HUES6 (cell line): ENCODE measurements around the gene LMAN1.

Experiments
- H3K27ac ChIP-seq: 2 replicates; pipeline ENCODE4 v1.7.0; 2013; ENCODE audit warnings: low read depth, mild to moderate bottlenecking, low read length, inconsistent platforms
- H3K27me3 ChIP-seq: 2 replicates; pipeline ENCODE4 v1.6.1; 2013; ENCODE audit warnings: low read length; ENCODE audit not compliant: control insufficient read depth, insufficient read depth
- H3K36me3 ChIP-seq: 2 replicates; pipeline ENCODE4 v1.6.1; 2013; ENCODE audit warnings: low read length; ENCODE audit not compliant: control insufficient read depth, insufficient read depth
- H3K4me1 ChIP-seq: 2 replicates; pipeline ENCODE4 v1.6.1; 2013; ENCODE audit warnings: low read length; ENCODE audit not compliant: control insufficient read depth, insufficient read depth
- H3K4me3 ChIP-seq: 2 replicates; pipeline ENCODE4 v1.5.1; 2013; ENCODE audit warnings: low read depth, low read length
- H3K9ac ChIP-seq: one replicate; pipeline ENCODE4 v1.6.1; 2013; ENCODE audit warnings: mild to moderate bottlenecking, low read length
- H3K9me3 ChIP-seq: 2 replicates; pipeline ENCODE4 v1.6.1; 2013; ENCODE audit warnings: low read depth, low read length; ENCODE audit not compliant: control insufficient read depth, insufficient read depth

Gene LMAN1

DNA sequence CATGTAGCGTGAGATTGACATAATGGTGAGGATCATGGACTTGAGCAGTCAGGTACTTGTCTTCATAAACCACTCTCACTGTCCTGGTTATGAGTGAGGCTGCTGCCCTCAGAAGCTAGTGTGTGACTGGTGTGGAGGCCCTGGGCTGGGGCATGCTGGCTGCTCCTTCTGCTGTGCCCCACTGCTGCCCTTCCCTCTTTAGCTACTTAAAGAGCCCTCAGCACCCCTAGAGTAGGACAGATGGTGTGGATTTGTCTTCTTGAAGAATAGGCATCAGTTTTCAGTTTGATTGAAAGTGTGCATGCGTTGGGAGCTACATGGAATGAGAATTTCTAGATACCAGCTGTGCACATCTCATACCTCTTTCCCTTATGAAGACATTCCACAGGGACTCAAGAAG lies 56.1 kb downstream of the LMAN1 start:
- Histone ChIP-seq H3K27ac (no peak overlapping the region), H3K27me3 (peaks cover 83% of the 10 kb centered on the region), H3K36me3 (no peaks in the 10 kb centered on the region), H3K9me3 (no peaks in the 10 kb centered on the region), H3K4me1 (no peaks in the 10 kb centered on the region), H3K4me3 (no peak overlapping the region), H3K9ac (no peak overlapping the region)

GRCh38 chr18:59301929-59302328 lies 57.1 kb downstream of the LMAN1 start:
- H3K4me1 ChIP-seq = no peaks in the 10 kb centered on the region
- H3K36me3 ChIP-seq = no peaks in the 10 kb centered on the region
- H3K4me3 ChIP-seq = no peak overlapping the region
- no peaks in the 10 kb centered on the region for H3K9me3 ChIP-seq
- H3K27me3 ChIP-seq = peaks cover 78% of the 10 kb centered on the region
- H3K9ac ChIP-seq = no peak overlapping the region
- H3K27ac ChIP-seq = no peak overlapping the region

DNA sequence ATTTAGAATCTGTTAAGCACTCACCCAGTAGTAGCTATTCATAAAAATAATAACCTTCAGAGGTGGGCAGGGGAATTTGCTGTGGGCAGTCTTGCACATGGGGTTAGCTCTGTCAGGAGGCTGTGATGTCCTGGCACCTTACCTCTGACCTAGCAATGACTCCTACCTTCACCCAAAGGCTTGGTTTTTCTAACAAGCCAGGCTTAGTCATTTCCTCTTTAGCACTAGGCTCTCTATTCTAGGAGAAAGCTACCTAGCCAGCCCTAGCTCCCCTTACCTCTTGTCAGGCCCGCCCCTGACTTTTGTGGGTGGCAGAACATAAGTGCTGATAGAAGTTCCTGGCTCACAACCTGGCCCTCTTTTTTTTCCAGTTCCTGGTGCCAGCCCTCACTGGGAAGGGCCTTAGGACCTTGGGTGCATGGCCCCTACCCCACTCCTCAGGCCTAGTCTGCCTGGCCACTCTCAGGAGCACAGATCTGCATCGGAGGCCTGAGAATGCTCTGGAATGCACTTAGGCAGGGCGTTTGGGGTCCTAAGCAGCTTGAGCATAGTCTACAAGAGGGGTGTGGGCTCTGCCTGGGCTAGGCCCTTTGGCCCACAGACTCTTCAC lies 58.3 kb downstream of the LMAN1 start:
- peaks cover 77% of the 10 kb centered on the region for H3K27me3 ChIP-seq

DNA sequence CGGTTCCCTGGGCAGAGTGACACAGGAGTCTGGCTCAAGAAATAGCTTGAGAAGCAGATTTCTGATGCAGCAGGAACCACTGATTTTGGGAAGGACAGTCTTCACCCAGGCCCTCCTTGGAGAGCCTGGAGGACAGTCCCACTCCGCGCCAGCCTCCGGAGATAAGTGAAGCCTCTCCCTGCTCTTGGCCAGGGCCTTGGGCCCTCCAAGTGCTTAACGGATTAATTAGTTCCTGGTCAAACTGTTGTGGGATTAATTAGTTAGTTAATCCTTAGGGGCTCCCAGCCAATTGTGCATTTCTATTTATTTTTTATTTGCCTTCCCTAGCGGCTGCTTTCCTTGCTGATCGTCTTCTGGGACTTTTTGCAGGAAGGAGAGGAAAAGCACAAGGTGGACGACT lies 60.2 kb downstream of the LMAN1 start:
- Histone ChIP-seq H3K36me3 (no peaks in the 10 kb centered on the region), H3K27me3 (peaks cover 81% of the 10 kb centered on the region)

More for the DNA sequence above, 58.3 kb downstream of the LMAN1 start:
- no peak overlapping the region for H3K4me3 ChIP-seq
- H3K36me3 ChIP-seq = no peaks in the 10 kb centered on the region
- no peaks in the 10 kb centered on the region for H3K9me3 ChIP-seq
- H3K27ac ChIP-seq = no peak overlapping the region
- no peak overlapping the region for H3K9ac ChIP-seq
- no peaks in the 10 kb centered on the region for H3K4me1 ChIP-seq

GRCh38 chr18:59293317-59293716 lies 65.7 kb downstream of the LMAN1 start:
- no peaks in the 10 kb centered on the region for H3K36me3 ChIP-seq
- H3K27me3 ChIP-seq = peaks cover 67% of the 10 kb centered on the region
- H3K9me3 ChIP-seq = no peaks in the 10 kb centered on the region
- H3K9ac ChIP-seq = no peak overlapping the region
- no peak overlapping the region for H3K27ac ChIP-seq
- no peak overlapping the region for H3K4me3 ChIP-seq
- H3K4me1 ChIP-seq = no peaks in the 10 kb centered on the region

More for the DNA sequence above, 60.2 kb downstream of the LMAN1 start:
- Histone ChIP-seq H3K9me3 (no peaks in the 10 kb centered on the region), H3K9ac (no peak overlapping the region), H3K27ac (no peak overlapping the region), H3K4me1 (no peaks in the 10 kb centered on the region), H3K4me3 (no peak overlapping the region)

GRCh38 chr18:59286341-59286740 lies 72.7 kb downstream of the LMAN1 start:
- no peak overlapping the region for H3K4me3 ChIP-seq
- peaks cover 62% of the 10 kb centered on the region for H3K27me3 ChIP-seq
- H3K4me1 ChIP-seq = no peaks in the 10 kb centered on the region
- no peak overlapping the region for H3K9ac ChIP-seq
- H3K9me3 ChIP-seq = no peaks in the 10 kb centered on the region
- H3K36me3 ChIP-seq = no peaks in the 10 kb centered on the region
- H3K27ac ChIP-seq = no peak overlapping the region

- H3K4me3 ChIP-seq = no peak overlapping the region
- peaks cover 89% of the 10 kb centered on the region for H3K27me3 ChIP-seq
- no peak overlapping the region for H3K27ac ChIP-seq
- no peak overlapping the region for H3K9ac ChIP-seq
- no peaks in the 10 kb centered on the region for H3K4me1 ChIP-seq
- no peaks in the 10 kb centered on the region for H3K9me3 ChIP-seq
- no peaks in the 10 kb centered on the region for H3K36me3 ChIP-seq
Observed at GRCh38 chr18:59282341-59282740, 76.7 kb downstream of the LMAN1 start.

DNA sequence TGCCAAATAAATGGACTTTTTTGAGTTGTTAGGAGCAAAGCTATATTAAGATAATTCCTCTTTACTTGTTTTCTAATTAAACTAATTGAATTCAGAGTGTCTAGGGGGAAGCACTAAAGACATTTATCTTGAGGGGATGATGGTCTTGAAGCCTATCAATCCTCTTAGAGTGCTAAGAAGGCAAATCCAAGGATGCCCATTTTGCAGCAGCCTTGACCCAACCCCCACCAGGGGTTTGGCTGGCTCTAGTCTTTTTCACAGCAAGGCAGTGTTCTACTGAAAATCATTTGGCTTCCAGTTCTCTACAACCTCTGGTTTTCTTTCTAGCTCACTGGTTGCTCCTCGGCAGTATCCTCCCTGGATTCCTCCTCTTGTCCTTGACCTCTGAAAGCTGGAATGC lies 79.3 kb downstream of the LMAN1 start:
- H3K9ac ChIP-seq = no peak overlapping the region
- H3K4me1 ChIP-seq = peaks cover 4% of the 10 kb centered on the region; the same call in 1 of the 2 replicates
- no peak overlapping the region for H3K27ac ChIP-seq
- H3K27me3 ChIP-seq = peaks cover 93% of the 10 kb centered on the region
- no peaks in the 10 kb centered on the region for H3K36me3 ChIP-seq
- no peaks in the 10 kb centered on the region for H3K9me3 ChIP-seq
- no peak overlapping the region for H3K4me3 ChIP-seq

DNA sequence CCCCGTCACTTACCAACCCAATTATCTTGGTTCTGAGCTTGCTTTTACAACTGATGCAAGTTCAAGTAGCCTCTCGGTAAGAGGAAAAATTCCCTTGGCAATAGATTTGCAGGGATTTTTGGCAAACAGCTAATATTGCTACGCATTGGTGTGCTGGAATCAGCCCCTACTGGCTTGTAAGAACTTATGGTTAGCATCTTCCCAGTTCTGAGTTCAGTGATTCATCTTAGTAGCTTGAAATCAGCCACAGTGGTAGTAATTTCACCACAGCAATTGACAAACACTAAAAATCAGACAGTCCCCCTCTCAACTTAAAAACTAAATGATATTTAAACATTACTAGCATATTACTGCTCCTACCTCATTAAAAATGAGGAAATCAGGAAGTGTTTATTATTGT lies 79.9 kb downstream of the LMAN1 start:
- Histone ChIP-seq H3K27me3 (peaks cover 96% of the 10 kb centered on the region), H3K4me3 (no peak overlapping the region), H3K27ac (no peak overlapping the region), H3K36me3 (no peaks in the 10 kb centered on the region), H3K9ac (no peak overlapping the region), H3K4me1 (peaks cover 4% of the 10 kb centered on the region; the same call in 1 of the 2 replicates), H3K9me3 (no peaks in the 10 kb centered on the region)

GRCh38 chr18:59278793-59279192 lies 80.3 kb downstream of the LMAN1 start:
- H3K27ac ChIP-seq = no peak overlapping the region
- H3K9ac ChIP-seq = no peak overlapping the region
- no peaks in the 10 kb centered on the region for H3K36me3 ChIP-seq
- H3K4me3 ChIP-seq = no peak overlapping the region
- H3K27me3 ChIP-seq = peaks cover 96% of the 10 kb centered on the region
- H3K9me3 ChIP-seq = no peaks in the 10 kb centered on the region
- peaks cover 4% of the 10 kb centered on the region; the same call in 1 of the 2 replicates for H3K4me1 ChIP-seq
